ENCODE results near the gene LAMC3. TPM values are rescaled to one million over a fixed set of nuclear protein-coding genes. Genes with fewer than 3 reads are reported as not detected.

Gene LAMC3
- total RNA-seq, 1 experiment from 2014 or later: not detected

DNA sequence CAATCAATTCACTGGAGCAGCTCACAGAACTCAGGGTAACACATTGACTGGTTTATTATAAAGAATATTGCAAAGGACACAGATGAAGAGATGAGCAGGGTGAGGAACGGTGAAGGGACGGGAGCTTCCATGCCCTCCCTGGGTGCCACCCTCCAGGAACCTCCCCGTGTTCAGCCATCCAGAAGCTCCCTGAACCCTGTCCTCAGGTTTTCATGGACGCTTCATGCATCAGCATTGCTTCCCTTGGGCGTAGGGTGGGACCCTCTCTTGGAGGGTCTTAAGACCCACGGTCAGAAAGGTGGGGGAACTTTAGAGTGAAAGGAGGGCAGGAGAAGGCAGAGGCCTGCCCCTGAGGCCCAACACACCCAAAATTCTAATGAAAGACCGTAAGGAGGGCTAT is 12.8 kb downstream of the LAMC3 start:
- Histone ChIP-seq H3K27ac (ENCODE audit: low read length) (no peak overlapping the region), H3K4me2 (ENCODE audit: low read depth, low read length, poor library complexity, severe bottlenecking) (no peak overlapping the region), H3K9me3 (ENCODE audit: low read length) (no peaks in the 10 kb centered on the region), H3K36me3 (ENCODE audit: insufficient read depth, low read length) (no peaks in the 10 kb centered on the region), H3K27me3 (ENCODE audit: low read length) (no peaks in the 10 kb centered on the region), H3K9ac (ENCODE audit: low read length) (no peak overlapping the region), H3K4me3 (ENCODE audit: low read length) (no peak overlapping the region), H3K4me1 (ENCODE audit: low read length) (no peaks in the 10 kb centered on the region), H3K9me2 (replicated peaks; ENCODE audit: insufficient read depth, low read length) (no peaks in the 10 kb centered on the region), H2AFZ (ENCODE audit: low read length) (no peak overlapping the region), H4K20me1 (ENCODE audit: insufficient read depth, low read depth, low read length) (no peaks in the 10 kb centered on the region), H3K79me2 (ENCODE audit: low read length) (no peaks in the 10 kb centered on the region)
- no peak for DNase-seq

- H3K79me2 ChIP-seq (ENCODE audit: low read length): no peaks in the 10 kb centered on the region
- no peaks in the 10 kb centered on the region for H3K9me3 ChIP-seq (ENCODE audit: low read length)
- no peak overlapping the region for H3K9ac ChIP-seq (ENCODE audit: low read length)
- H2AFZ ChIP-seq (ENCODE audit: low read length): no peak overlapping the region
- no peak for DNase-seq
- no peaks in the 10 kb centered on the region for H3K36me3 ChIP-seq (ENCODE audit: insufficient read depth, low read length)
- H3K4me2 ChIP-seq (ENCODE audit: low read depth, low read length, poor library complexity, severe bottlenecking): no peak overlapping the region
- H3K4me3 ChIP-seq (ENCODE audit: low read length): no peak overlapping the region
- H3K27ac ChIP-seq (ENCODE audit: low read length): no peak overlapping the region
- H3K27me3 ChIP-seq (ENCODE audit: low read length): no peaks in the 10 kb centered on the region
- H4K20me1 ChIP-seq (ENCODE audit: insufficient read depth, low read depth, low read length): 0 out of 2 replicates have a peak, but pooled peaks cover 1% of the 10 kb centered on the region
- no peaks in the 10 kb centered on the region for H3K4me1 ChIP-seq (ENCODE audit: low read length)
- no peaks in the 10 kb centered on the region for H3K9me2 ChIP-seq (replicated peaks; ENCODE audit: insufficient read depth, low read length)
These were observed 16.2 kb downstream of the LAMC3 start for GRCh38 chr9:131024978-131025868.

GRCh38 chr9:131025953-131026858 is 17.2 kb downstream of the LAMC3 start:
- no peaks in the 10 kb centered on the region for H3K36me3 ChIP-seq (ENCODE audit: insufficient read depth, low read length)
- H3K4me3 ChIP-seq (ENCODE audit: low read length): no peak overlapping the region
- no peak overlapping the region for H3K27ac ChIP-seq (ENCODE audit: low read length)
- 0 out of 2 replicates have a peak, but pooled peaks cover 3% of the 10 kb centered on the region for H4K20me1 ChIP-seq (ENCODE audit: insufficient read depth, low read depth, low read length)
- H2AFZ ChIP-seq (ENCODE audit: low read length): no peak overlapping the region
- H3K4me1 ChIP-seq (ENCODE audit: low read length): no peaks in the 10 kb centered on the region
- H3K79me2 ChIP-seq (ENCODE audit: low read length): no peaks in the 10 kb centered on the region
- no peaks in the 10 kb centered on the region for H3K9me2 ChIP-seq (replicated peaks; ENCODE audit: insufficient read depth, low read length)
- DNase-seq: no peak
- no peaks in the 10 kb centered on the region for H3K9me3 ChIP-seq (ENCODE audit: low read length)
- H3K27me3 ChIP-seq (ENCODE audit: low read length): no peaks in the 10 kb centered on the region
- no peak overlapping the region for H3K4me2 ChIP-seq (ENCODE audit: low read depth, low read length, poor library complexity, severe bottlenecking)
- no peak overlapping the region for H3K9ac ChIP-seq (ENCODE audit: low read length)

GRCh38 chr9:131027048-131027871 is 18.3 kb downstream of the LAMC3 start:
- H3K36me3 ChIP-seq (ENCODE audit: insufficient read depth, low read length): no peaks in the 10 kb centered on the region
- no peak overlapping the region for H3K4me2 ChIP-seq (ENCODE audit: low read depth, low read length, poor library complexity, severe bottlenecking)
- H3K27me3 ChIP-seq (ENCODE audit: low read length): no peaks in the 10 kb centered on the region
- H3K9ac ChIP-seq (ENCODE audit: low read length): no peak overlapping the region
- H3K9me3 ChIP-seq (ENCODE audit: low read length): no peaks in the 10 kb centered on the region
- no peaks in the 10 kb centered on the region for H3K9me2 ChIP-seq (replicated peaks; ENCODE audit: insufficient read depth, low read length)
- no peaks in the 10 kb centered on the region for H3K79me2 ChIP-seq (ENCODE audit: low read length)
- H4K20me1 ChIP-seq (ENCODE audit: insufficient read depth, low read depth, low read length): 0 out of 2 replicates have a peak, but pooled peaks cover 3% of the 10 kb centered on the region
- H3K4me3 ChIP-seq (ENCODE audit: low read length): no peak overlapping the region
- DNase-seq: no peak
- no peaks in the 10 kb centered on the region for H3K4me1 ChIP-seq (ENCODE audit: low read length)
- H3K27ac ChIP-seq (ENCODE audit: low read length): no peak overlapping the region
- H2AFZ ChIP-seq (ENCODE audit: low read length): no peak overlapping the region

GRCh38 chr9:131027872-131028179 is 18.9 kb downstream of the LAMC3 start:
- DNase-seq: no peak
- H3K9ac ChIP-seq (ENCODE audit: low read length): no peak overlapping the region
- no peak overlapping the region for H3K4me2 ChIP-seq (ENCODE audit: low read depth, low read length, poor library complexity, severe bottlenecking)
- no peak overlapping the region for H3K4me3 ChIP-seq (ENCODE audit: low read length)
- no peaks in the 10 kb centered on the region for H3K27me3 ChIP-seq (ENCODE audit: low read length)
- no peaks in the 10 kb centered on the region for H3K9me2 ChIP-seq (replicated peaks; ENCODE audit: insufficient read depth, low read length)
- H4K20me1 ChIP-seq (ENCODE audit: insufficient read depth, low read depth, low read length): 0 out of 2 replicates have a peak, but pooled peaks cover 3% of the 10 kb centered on the region
- H3K36me3 ChIP-seq (ENCODE audit: insufficient read depth, low read length): no peaks in the 10 kb centered on the region
- H3K9me3 ChIP-seq (ENCODE audit: low read length): no peaks in the 10 kb centered on the region
- no peak overlapping the region for H3K27ac ChIP-seq (ENCODE audit: low read length)
- H2AFZ ChIP-seq (ENCODE audit: low read length): no peak overlapping the region
- no peaks in the 10 kb centered on the region for H3K79me2 ChIP-seq (ENCODE audit: low read length)
- no peaks in the 10 kb centered on the region for H3K4me1 ChIP-seq (ENCODE audit: low read length)

GRCh38 chr9:131028221-131028884 is 19.4 kb downstream of the LAMC3 start:
- Histone ChIP-seq H3K27ac (ENCODE audit: low read length) (no peak overlapping the region), H3K27me3 (ENCODE audit: low read length) (no peaks in the 10 kb centered on the region), H3K9ac (ENCODE audit: low read length) (no peak overlapping the region), H3K9me2 (replicated peaks; ENCODE audit: insufficient read depth, low read length) (no peaks in the 10 kb centered on the region), H3K4me2 (ENCODE audit: low read depth, low read length, poor library complexity, severe bottlenecking) (no peak overlapping the region), H3K4me3 (ENCODE audit: low read length) (no peak overlapping the region), H3K4me1 (ENCODE audit: low read length) (no peaks in the 10 kb centered on the region), H4K20me1 (ENCODE audit: insufficient read depth, low read depth, low read length) (0 out of 2 replicates have a peak, but pooled peaks cover 3% of the 10 kb centered on the region), H2AFZ (ENCODE audit: low read length) (no peak overlapping the region), H3K9me3 (ENCODE audit: low read length) (no peaks in the 10 kb centered on the region), H3K36me3 (ENCODE audit: insufficient read depth, low read length) (no peaks in the 10 kb centered on the region), H3K79me2 (ENCODE audit: low read length) (no peaks in the 10 kb centered on the region)
- DNase-seq: no peak

- Histone ChIP-seq H3K4me3 (ENCODE audit: low read length) (no peak overlapping the region), H3K4me1 (ENCODE audit: low read length) (no peaks in the 10 kb centered on the region), H4K20me1 (ENCODE audit: insufficient read depth, low read depth, low read length) (0 out of 2 replicates have a peak, but pooled peaks cover 3% of the 10 kb centered on the region), H3K36me3 (ENCODE audit: insufficient read depth, low read length) (no peaks in the 10 kb centered on the region), H3K27me3 (ENCODE audit: low read length) (no peaks in the 10 kb centered on the region), H2AFZ (ENCODE audit: low read length) (no peak overlapping the region), H3K9me3 (ENCODE audit: low read length) (no peaks in the 10 kb centered on the region), H3K4me2 (ENCODE audit: low read depth, low read length, poor library complexity, severe bottlenecking) (no peak overlapping the region), H3K79me2 (ENCODE audit: low read length) (no peaks in the 10 kb centered on the region), H3K9ac (ENCODE audit: low read length) (no peak overlapping the region), H3K27ac (ENCODE audit: low read length) (no peak overlapping the region), H3K9me2 (replicated peaks; ENCODE audit: insufficient read depth, low read length) (no peaks in the 10 kb centered on the region)
- no peak for DNase-seq
These were observed 20.1 kb downstream of the LAMC3 start for GRCh38 chr9:131028931-131029573.

All from Karpas-422 (cell line).